ENCODE data around the gene PDGFRA. TPM values are rescaled to one million over a fixed set of nuclear protein-coding genes. Genes with fewer than 3 reads are reported as not detected.

PDGFRA gene
- total RNA-seq, 4 donors from 2014 or later = 20.6 to 190 (median 65.5) TPM

GRCh38 chr4:54213761-54214160 lies 15.3 kb upstream of the PDGFRA start:
- no peak for DNase-seq
- intact Hi-C loops (cut with DNase I; ENCODE audit: low total_unique reads) = no loop called here
- no peak overlapping the region for H3K27ac ChIP-seq

GRCh38 chr4:54215379-54216077 lies 13.6 kb upstream of the PDGFRA start:
- WGBS, 2 donors (ENCODE audit: low coverage in 1 of 2) = 53 to 56% methylated on average over 4 of the region's 4 CpGs
- no peak overlapping the region for H3K27ac ChIP-seq
- H3K4me1 ChIP-seq = peaks cover 0 to 10% (median 1%) of the 10 kb centered on the region in 4 donors
- H3K9me3 ChIP-seq = no peaks in the 10 kb centered on the region
- no peak for DNase-seq
- H3K4me3 ChIP-seq = no peak overlapping the region
- H3K27me3 ChIP-seq = peaks cover 18% of the 10 kb centered on the region
- in situ Hi-C loops (cut with MboI; ENCODE audit: low pct_ligation_motif_present in 1 of 4, low pct_unique_long_range_greater_than_20kb in 1 of 4, low sequenced_read_pairs in 3 of 4) = loop anchor here (5.0 to 25.0 kb wide), 8 partner anchors 288 to 1203 kb away; partner anchors contain the start of gene SCFD2 (in 1 of the 4)
- H3K36me3 ChIP-seq = no peaks in the 10 kb centered on the region
- TF ChIP-seq EP300 (IDR thresholded peaks at IDR 0.05; ENCODE audit: low read depth) (no peak), POLR2AphosphoS5 (IDR thresholded peaks at IDR 0.05) (no peak), POLR2A (IDR thresholded peaks at IDR 0.05) (no peak)
- TF ChIP-seq, protein P1, sequence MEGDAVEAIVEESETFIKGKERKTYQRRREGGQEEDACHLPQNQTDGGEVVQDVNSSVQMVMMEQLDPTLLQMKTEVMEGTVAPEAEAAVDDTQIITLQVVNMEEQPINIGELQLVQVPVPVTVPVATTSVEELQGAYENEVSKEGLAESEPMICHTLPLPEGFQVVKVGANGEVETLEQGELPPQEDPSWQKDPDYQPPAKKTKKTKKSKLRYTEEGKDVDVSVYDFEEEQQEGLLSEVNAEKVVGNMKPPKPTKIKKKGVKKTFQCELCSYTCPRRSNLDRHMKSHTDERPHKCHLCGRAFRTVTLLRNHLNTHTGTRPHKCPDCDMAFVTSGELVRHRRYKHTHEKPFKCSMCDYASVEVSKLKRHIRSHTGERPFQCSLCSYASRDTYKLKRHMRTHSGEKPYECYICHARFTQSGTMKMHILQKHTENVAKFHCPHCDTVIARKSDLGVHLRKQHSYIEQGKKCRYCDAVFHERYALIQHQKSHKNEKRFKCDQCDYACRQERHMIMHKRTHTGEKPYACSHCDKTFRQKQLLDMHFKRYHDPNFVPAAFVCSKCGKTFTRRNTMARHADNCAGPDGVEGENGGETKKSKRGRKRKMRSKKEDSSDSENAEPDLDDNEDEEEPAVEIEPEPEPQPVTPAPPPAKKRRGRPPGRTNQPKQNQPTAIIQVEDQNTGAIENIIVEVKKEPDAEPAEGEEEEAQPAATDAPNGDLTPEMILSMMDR (IDR thresholded peaks at IDR 0.05) = no peak
- intact Hi-C loops (cut with DNase I; ENCODE audit: low total_unique reads) = loop anchor here (5.0 kb wide), 1 partner anchor 288 kb away; no protein-coding TSS in a partner anchor

More at GRCh38 chr4:54213761-54214160, 15.3 kb upstream of the PDGFRA start:
- TF ChIP-seq POLR2A (IDR thresholded peaks at IDR 0.05) = no peak
- no peak for TF ChIP-seq POLR2AphosphoS5 (IDR thresholded peaks at IDR 0.05)
- TF ChIP-seq, protein P1 (IDR thresholded peaks at IDR 0.05) = no peak
- TF ChIP-seq EP300 (IDR thresholded peaks at IDR 0.05; ENCODE audit: low read depth) = no peak
- H3K36me3 ChIP-seq = no peaks in the 10 kb centered on the region
- WGBS, 2 donors (ENCODE audit: low coverage in 1 of 2) = 37 to 43% methylated on average over 3 to 4 of the region's 4 CpGs
- peaks cover 9% of the 10 kb centered on the region for H3K27me3 ChIP-seq
- in situ Hi-C loops (cut with MboI; ENCODE audit: low pct_ligation_motif_present in 1 of 4, low pct_unique_long_range_greater_than_20kb in 1 of 4, low sequenced_read_pairs in 3 of 4) = loop anchor here (10.0 to 25.0 kb wide), 7 partner anchors 289 to 1201 kb away; partner anchors contain the start of gene SCFD2 (in 1 of the 4)
- peaks cover 0 to 10% (median 1%) of the 10 kb centered on the region in 4 donors for H3K4me1 ChIP-seq
- H3K9me3 ChIP-seq = no peaks in the 10 kb centered on the region
- no peak overlapping the region for H3K4me3 ChIP-seq

DNA sequence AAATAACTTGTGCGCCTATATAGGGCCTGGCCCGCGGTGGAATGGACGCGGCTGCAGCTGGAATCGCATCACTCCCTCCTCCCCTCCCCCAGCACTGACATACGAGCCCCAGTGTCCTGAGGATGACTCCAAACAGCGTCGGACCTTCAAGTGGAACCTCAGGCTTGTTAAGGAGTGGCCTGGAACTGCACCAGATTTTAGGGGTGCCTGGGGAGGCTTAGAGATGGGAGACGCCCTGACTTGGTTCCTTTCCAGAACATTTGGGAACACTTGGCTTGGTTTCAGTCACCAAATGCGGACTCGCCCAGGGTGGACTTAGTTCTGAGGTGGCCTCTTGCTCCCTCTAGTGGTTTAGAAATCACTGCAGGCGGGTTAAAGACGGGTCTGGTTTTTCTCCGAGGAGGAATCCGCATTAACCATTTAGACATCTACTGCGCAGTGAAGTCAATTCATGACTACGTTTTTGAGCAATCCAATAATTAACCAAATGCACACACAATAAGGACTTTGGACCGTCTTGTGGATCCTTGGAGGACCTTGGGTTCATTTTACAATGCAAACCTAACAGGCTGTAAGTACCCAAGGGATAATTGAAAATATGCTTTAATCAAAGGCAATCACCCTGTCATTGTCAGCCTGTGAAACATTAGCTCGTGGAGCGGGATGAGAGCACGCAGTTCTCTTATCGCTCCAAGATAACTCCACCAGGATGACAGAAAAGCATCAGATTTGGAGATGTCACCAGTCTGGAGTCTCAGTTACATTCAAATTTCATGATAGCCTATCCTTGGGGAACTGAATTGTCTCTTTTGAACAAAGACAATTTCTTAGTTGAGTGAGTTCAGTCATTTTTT lies 11.2 kb upstream of the PDGFRA start:
- TF ChIP-seq, protein P1 (IDR thresholded peaks at IDR 0.05) = peak; percentile 90 to 94 (median 91)
- TF ChIP-seq POLR2AphosphoS5 (IDR thresholded peaks at IDR 0.05) (peak; percentile 8 to 51 (median 24)), POLR2A (IDR thresholded peaks at IDR 0.05) (no peak)
- in situ Hi-C loops (cut with MboI; ENCODE audit: low pct_ligation_motif_present in 1 of 4, low pct_unique_long_range_greater_than_20kb in 1 of 4, low sequenced_read_pairs in 3 of 4) (loop anchor here (5.0 to 25.0 kb wide), 8 partner anchors 291 to 1206 kb away; partner anchors contain the start of gene SCFD2 (in 1 of the 4)), intact Hi-C loops (cut with DNase I; ENCODE audit: low total_unique reads) (loop anchor here (5.0 kb wide), 1 partner anchor 291 kb away; no protein-coding TSS in a partner anchor)
- no peaks in the 10 kb centered on the region for H3K36me3 ChIP-seq
- peaks cover 34% of the 10 kb centered on the region for H3K27me3 ChIP-seq
- peaks cover 0 to 10% (median 1%) of the 10 kb centered on the region in 4 donors for H3K4me1 ChIP-seq
- peak overlapping the region in 2 of 4 donors; percentile 4 to 40 for H3K4me3 ChIP-seq
- no peaks in the 10 kb centered on the region for H3K9me3 ChIP-seq
- DNase-seq = peak; percentile 69
- WGBS, 2 donors (ENCODE audit: low coverage in 1 of 2) = 2% methylated on average over 22 of the region's 23 CpGs; no CpG with 5 or more reads in 1 of the 2 donors
- peak overlapping the region in 1 of 4 donors; percentile 34 for H3K27ac ChIP-seq

All from transverse colon (tissue), 4 donors.